Measurements from ENCODE around the gene SLC9A3.

Gene SLC9A3

GRCh38 chr5:424301-425110 is 99.7 kb downstream of the SLC9A3 start:
- DNase-seq = no peak

GRCh38 chr5:423626-424261 is 100.5 kb downstream of the SLC9A3 start:
- DNase-seq = no peak

GRCh38 chr5:423233-423565 is 101.0 kb downstream of the SLC9A3 start:
- no peak for DNase-seq

- DNase-seq = no peak
Observed at GRCh38 chr5:422323-423232, 101.7 kb downstream of the SLC9A3 start.

GRCh38 chr5:421901-422300 is 102.3 kb downstream of the SLC9A3 start:
- DNase-seq = no peak

GRCh38 chr5:421287-421880 is 102.9 kb downstream of the SLC9A3 start:
- DNase-seq = no peak

- no peak for DNase-seq
Observed at GRCh38 chr5:420632-421286, 103.5 kb downstream of the SLC9A3 start.
